Measurements from ENCODE around the gene DCC.

Gene DCC

GRCh38 chr18:52437161-52437560 lies 97.2 kb downstream of the DCC start:
- H3K79me2 ChIP-seq (ENCODE audit: insufficient read depth, low read depth): no peaks in the 10 kb centered on the region
- H3K9ac ChIP-seq: no peak overlapping the region
- H2AFZ ChIP-seq (ENCODE audit: low read depth): no peak overlapping the region
- no peaks in the 10 kb centered on the region for H3K4me1 ChIP-seq (ENCODE audit: low read depth, poor library complexity, severe bottlenecking)
- H3K4me2 ChIP-seq: no peak overlapping the region
- no peaks in the 10 kb centered on the region for H3K27me3 ChIP-seq (ENCODE audit: insufficient read depth, low read depth)
- no peak overlapping the region for H3K27ac ChIP-seq
- no peaks in the 10 kb centered on the region for H3K36me3 ChIP-seq (ENCODE audit: insufficient read depth)
- no peaks in the 10 kb centered on the region for H4K20me1 ChIP-seq (ENCODE audit: insufficient read depth)
- no peak overlapping the region for H3K4me3 ChIP-seq (IDR thresholded peaks at IDR 0.05; ENCODE audit: insufficient read depth, low read depth, low read length)
- no peak for TF ChIP-seq CTCF (conservative IDR thresholded peaks at IDR 0.05; ENCODE audit: low read depth, low read length)

GRCh38 chr18:52439457-52439856 lies 99.5 kb downstream of the DCC start:
- no peak for TF ChIP-seq CTCF (conservative IDR thresholded peaks at IDR 0.05; ENCODE audit: low read depth, low read length)
- no peak overlapping the region for H3K4me2 ChIP-seq
- no peaks in the 10 kb centered on the region for H4K20me1 ChIP-seq (ENCODE audit: insufficient read depth)
- H3K4me1 ChIP-seq (ENCODE audit: low read depth, poor library complexity, severe bottlenecking): no peaks in the 10 kb centered on the region
- H3K4me3 ChIP-seq (IDR thresholded peaks at IDR 0.05; ENCODE audit: insufficient read depth, low read depth, low read length): no peak overlapping the region
- H3K9ac ChIP-seq: no peak overlapping the region
- H2AFZ ChIP-seq (ENCODE audit: low read depth): no peak overlapping the region
- no peaks in the 10 kb centered on the region for H3K27me3 ChIP-seq (ENCODE audit: insufficient read depth, low read depth)
- H3K36me3 ChIP-seq (ENCODE audit: insufficient read depth): no peaks in the 10 kb centered on the region
- no peak overlapping the region for H3K27ac ChIP-seq
- no peaks in the 10 kb centered on the region for H3K79me2 ChIP-seq (ENCODE audit: insufficient read depth, low read depth)

- Histone ChIP-seq H4K20me1 (ENCODE audit: insufficient read depth) (no peaks in the 10 kb centered on the region), H3K4me2 (no peak overlapping the region), H2AFZ (ENCODE audit: low read depth) (no peak overlapping the region), H3K36me3 (ENCODE audit: insufficient read depth) (no peaks in the 10 kb centered on the region), H3K4me1 (ENCODE audit: low read depth, poor library complexity, severe bottlenecking) (no peaks in the 10 kb centered on the region), H3K9ac (no peak overlapping the region), H3K27me3 (ENCODE audit: insufficient read depth, low read depth) (no peaks in the 10 kb centered on the region), H3K27ac (no peak overlapping the region), H3K79me2 (ENCODE audit: insufficient read depth, low read depth) (no peaks in the 10 kb centered on the region), H3K4me3 (IDR thresholded peaks at IDR 0.05; ENCODE audit: insufficient read depth, low read depth, low read length) (no peak overlapping the region)
- TF ChIP-seq CTCF (conservative IDR thresholded peaks at IDR 0.05; ENCODE audit: low read depth, low read length): no peak
Observed at GRCh38 chr18:52441794-52442193, 101.8 kb downstream of the DCC start.

GRCh38 chr18:52442686-52443085 lies 102.7 kb downstream of the DCC start:
- Histone ChIP-seq H3K27ac (no peak overlapping the region), H3K4me3 (IDR thresholded peaks at IDR 0.05; ENCODE audit: insufficient read depth, low read depth, low read length) (no peak overlapping the region), H3K4me1 (ENCODE audit: low read depth, poor library complexity, severe bottlenecking) (no peaks in the 10 kb centered on the region), H3K79me2 (ENCODE audit: insufficient read depth, low read depth) (no peaks in the 10 kb centered on the region), H4K20me1 (ENCODE audit: insufficient read depth) (no peaks in the 10 kb centered on the region), H3K9ac (no peak overlapping the region), H3K4me2 (no peak overlapping the region), H3K27me3 (ENCODE audit: insufficient read depth, low read depth) (no peaks in the 10 kb centered on the region), H2AFZ (ENCODE audit: low read depth) (no peak overlapping the region), H3K36me3 (ENCODE audit: insufficient read depth) (no peaks in the 10 kb centered on the region)
- no peak for TF ChIP-seq CTCF (conservative IDR thresholded peaks at IDR 0.05; ENCODE audit: low read depth, low read length)

GRCh38 chr18:52451256-52451655 lies 111.3 kb downstream of the DCC start:
- Histone ChIP-seq H3K4me2 (no peak overlapping the region), H3K4me3 (IDR thresholded peaks at IDR 0.05; ENCODE audit: insufficient read depth, low read depth, low read length) (no peak overlapping the region), H2AFZ (ENCODE audit: low read depth) (no peak overlapping the region), H3K4me1 (ENCODE audit: low read depth, poor library complexity, severe bottlenecking) (no peaks in the 10 kb centered on the region), H3K27me3 (ENCODE audit: insufficient read depth, low read depth) (no peaks in the 10 kb centered on the region), H3K9ac (no peak overlapping the region), H4K20me1 (ENCODE audit: insufficient read depth) (no peaks in the 10 kb centered on the region), H3K36me3 (ENCODE audit: insufficient read depth) (no peaks in the 10 kb centered on the region), H3K27ac (no peak overlapping the region), H3K79me2 (ENCODE audit: insufficient read depth, low read depth) (no peaks in the 10 kb centered on the region)
- no peak for TF ChIP-seq CTCF (conservative IDR thresholded peaks at IDR 0.05; ENCODE audit: low read depth, low read length)

All from KMS-11 (cell line).